Transverse colon (tissue), 3 donors: ENCODE data around the gene HNF1B.

Experiments
- EP300 ChIP-seq: sonication (generic); formaldehyde crosslinking; IDR thresholded peaks from one replicate; pipeline ENCODE4 v1.6.1; 2017; ENCODE audit warnings: antibody characterized with exemption, low read depth
- POLR2A ChIP-seq: fragments of 450-650 bp; IDR thresholded peaks from one replicate; pipeline ENCODE4 v1.6.1; 2016; ENCODE audit warnings: antibody characterized with exemption, mild to moderate bottlenecking, moderate library complexity
- TF ChIP-seq, protein P1 (sequence below), 5 experiments: fragments of 200-600 bp in 3 of 5; fragments of 450-650 bp in 2 of 5; sonication (generic) in 3 of 5; IDR thresholded peaks; 1 replicate in 2 of 5; 2 replicates in 3 of 5; pipeline ENCODE4 v1.5.1; 2016 to 2017; ENCODE audit warnings: antibody characterized with exemption in 5 of 5, inconsistent platforms in 3 of 5, mild to moderate bottlenecking in 2 of 5, moderate library complexity in 1 of 5

DNA sequence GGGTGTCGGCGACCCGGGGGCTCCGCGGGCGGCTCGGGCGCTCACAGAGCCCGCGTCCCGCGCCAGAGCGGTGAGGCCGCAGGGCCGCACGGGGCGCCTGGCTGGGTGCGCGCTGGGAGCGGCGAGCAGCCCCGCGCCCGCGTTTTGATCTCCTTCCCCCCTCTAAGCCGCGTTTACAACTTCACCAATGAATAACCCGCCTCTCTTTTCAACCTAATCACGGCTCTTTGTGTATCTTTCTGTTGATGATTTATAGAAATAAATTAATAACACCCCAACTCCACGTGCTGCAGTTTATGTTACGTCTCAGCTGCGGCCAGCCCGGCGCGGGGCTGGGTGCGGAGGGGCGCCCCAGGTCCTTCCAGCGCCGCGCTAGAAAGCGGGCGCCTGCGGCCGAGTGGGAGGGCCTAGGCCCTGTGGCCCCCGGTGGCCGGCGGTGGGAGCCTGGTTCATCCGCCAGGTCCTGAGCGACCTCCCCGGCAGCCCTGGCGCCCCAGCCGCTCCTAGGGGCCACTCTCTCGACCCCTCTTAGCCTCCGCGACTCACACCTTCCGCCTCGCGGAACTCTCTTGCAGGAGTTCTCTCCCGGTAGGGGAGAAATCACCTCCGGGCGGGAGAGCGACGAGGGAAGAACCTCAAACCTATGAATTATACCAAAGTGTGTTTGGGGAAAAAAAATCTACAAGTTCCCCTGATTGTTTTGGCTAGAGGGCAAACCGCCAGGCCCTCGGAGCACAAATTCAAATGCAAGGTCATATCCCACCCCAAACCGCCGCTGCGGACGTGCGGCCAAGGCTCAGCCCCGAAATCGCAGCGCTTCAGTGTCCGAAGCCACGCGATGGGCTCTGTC, 1.9 kb downstream of the HNF1B start:
- TF ChIP-seq POLR2A = no peak
- TF ChIP-seq, protein P1, sequence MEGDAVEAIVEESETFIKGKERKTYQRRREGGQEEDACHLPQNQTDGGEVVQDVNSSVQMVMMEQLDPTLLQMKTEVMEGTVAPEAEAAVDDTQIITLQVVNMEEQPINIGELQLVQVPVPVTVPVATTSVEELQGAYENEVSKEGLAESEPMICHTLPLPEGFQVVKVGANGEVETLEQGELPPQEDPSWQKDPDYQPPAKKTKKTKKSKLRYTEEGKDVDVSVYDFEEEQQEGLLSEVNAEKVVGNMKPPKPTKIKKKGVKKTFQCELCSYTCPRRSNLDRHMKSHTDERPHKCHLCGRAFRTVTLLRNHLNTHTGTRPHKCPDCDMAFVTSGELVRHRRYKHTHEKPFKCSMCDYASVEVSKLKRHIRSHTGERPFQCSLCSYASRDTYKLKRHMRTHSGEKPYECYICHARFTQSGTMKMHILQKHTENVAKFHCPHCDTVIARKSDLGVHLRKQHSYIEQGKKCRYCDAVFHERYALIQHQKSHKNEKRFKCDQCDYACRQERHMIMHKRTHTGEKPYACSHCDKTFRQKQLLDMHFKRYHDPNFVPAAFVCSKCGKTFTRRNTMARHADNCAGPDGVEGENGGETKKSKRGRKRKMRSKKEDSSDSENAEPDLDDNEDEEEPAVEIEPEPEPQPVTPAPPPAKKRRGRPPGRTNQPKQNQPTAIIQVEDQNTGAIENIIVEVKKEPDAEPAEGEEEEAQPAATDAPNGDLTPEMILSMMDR (IDR thresholded peaks at IDR 0.05) = no peak
- no peak for TF ChIP-seq EP300
